Right lobe of liver (tissue), 4 donors: ENCODE measurements around the gene CHKA.

Source experiments
- POLR2A ChIP-seq: fragments of 450-650 bp; IDR thresholded peaks from one replicate; pipeline ENCODE4 v1.6.1; 2017; ENCODE audit warnings: antibody characterized with exemption, mild to moderate bottlenecking
- TF ChIP-seq, protein P1 (sequence below), 4 donors: fragments of 200-600 bp in 3 of 4; fragments of 450-650 bp in 1 of 4; IDR thresholded peaks; one replicate each; pipeline versions ENCODE4 v1.5.1 to v1.8.0; 2016 to 2022; ENCODE audit warnings: antibody characterized with exemption in 4 of 4, mild to moderate bottlenecking in 2 of 4
- donor health status: DM: no; HTN: no; CAD: no.
- donor health status: DM: no; HTN: no; CAD: no.
- donor health status: DM: no; HTN: yes; CAD: no.

DNA sequence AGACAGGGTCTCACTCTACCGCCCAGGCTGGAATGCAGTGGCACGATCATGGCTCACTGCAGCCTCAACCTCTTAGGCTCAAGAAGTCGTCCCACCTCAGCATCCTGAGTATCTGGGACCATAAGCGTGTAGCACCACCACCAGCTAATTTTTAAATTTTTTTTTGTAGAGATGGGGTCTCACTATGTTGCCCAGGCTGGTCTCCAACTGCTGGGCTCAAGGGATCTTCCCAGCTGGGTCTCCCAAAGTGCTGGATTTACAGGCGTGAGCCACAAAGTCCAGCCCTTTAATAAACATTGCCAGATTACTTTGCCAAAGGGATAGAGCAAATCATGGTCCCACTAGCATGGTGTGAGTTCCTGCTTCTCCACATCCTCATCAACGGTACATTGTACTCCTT lies 46.3 kb upstream of the CHKA start:
- TF ChIP-seq, protein P1, sequence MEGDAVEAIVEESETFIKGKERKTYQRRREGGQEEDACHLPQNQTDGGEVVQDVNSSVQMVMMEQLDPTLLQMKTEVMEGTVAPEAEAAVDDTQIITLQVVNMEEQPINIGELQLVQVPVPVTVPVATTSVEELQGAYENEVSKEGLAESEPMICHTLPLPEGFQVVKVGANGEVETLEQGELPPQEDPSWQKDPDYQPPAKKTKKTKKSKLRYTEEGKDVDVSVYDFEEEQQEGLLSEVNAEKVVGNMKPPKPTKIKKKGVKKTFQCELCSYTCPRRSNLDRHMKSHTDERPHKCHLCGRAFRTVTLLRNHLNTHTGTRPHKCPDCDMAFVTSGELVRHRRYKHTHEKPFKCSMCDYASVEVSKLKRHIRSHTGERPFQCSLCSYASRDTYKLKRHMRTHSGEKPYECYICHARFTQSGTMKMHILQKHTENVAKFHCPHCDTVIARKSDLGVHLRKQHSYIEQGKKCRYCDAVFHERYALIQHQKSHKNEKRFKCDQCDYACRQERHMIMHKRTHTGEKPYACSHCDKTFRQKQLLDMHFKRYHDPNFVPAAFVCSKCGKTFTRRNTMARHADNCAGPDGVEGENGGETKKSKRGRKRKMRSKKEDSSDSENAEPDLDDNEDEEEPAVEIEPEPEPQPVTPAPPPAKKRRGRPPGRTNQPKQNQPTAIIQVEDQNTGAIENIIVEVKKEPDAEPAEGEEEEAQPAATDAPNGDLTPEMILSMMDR (IDR thresholded peaks at IDR 0.05), result no peak
- no peak for TF ChIP-seq POLR2A
